Activated effector memory CD4-positive, alpha-beta T cell treated with Interleukin-2 at 50 U/mL for 16 hours (primary cell): ENCODE measurements around the gene MIA3.

Experiments
- DNase-seq: peaks from one replicate; pipeline ENCODE4 v3.0.0-alpha.2; 2020

The MIA3 gene

GRCh38 chr1:222680080-222680479, 62.2 kb downstream of the MIA3 start:
- DNase-seq: no peak

- no peak for DNase-seq
These were observed 73.1 kb downstream of the MIA3 start for GRCh38 chr1:222691016-222691415.

- no peak for DNase-seq
These were observed 77.0 kb downstream of the MIA3 start for GRCh38 chr1:222694927-222695326.

GRCh38 chr1:222696741-222697140, 78.8 kb downstream of the MIA3 start:
- DNase-seq: no peak

- no peak for DNase-seq
These were observed 79.3 kb downstream of the MIA3 start for GRCh38 chr1:222697203-222697602.

GRCh38 chr1:222697826-222698225, 79.9 kb downstream of the MIA3 start:
- DNase-seq: no peak

GRCh38 chr1:222702210-222702609, 84.3 kb downstream of the MIA3 start:
- no peak for DNase-seq

GRCh38 chr1:222704260-222704659, 86.4 kb downstream of the MIA3 start:
- DNase-seq: no peak

GRCh38 chr1:222706815-222707214, 88.9 kb downstream of the MIA3 start:
- no peak for DNase-seq

- no peak for DNase-seq
These were observed 91.8 kb downstream of the MIA3 start for GRCh38 chr1:222709700-222710153.

GRCh38 chr1:222711319-222712252, 93.7 kb downstream of the MIA3 start:
- DNase-seq: peak; percentile 55

GRCh38 chr1:222712253-222713090, 94.6 kb downstream of the MIA3 start, which contains the start of the genes AIDA and BROX:
TSS of gene AIDA (minus strand) at chr1:222712491. CDS start at chr1:222712317, 174 bp downstream.
TSS of gene BROX (plus strand) at chr1:222712564. CDS start at chr1:222715700, 3,136 bp downstream.
- DNase-seq: peak; percentile 93

GRCh38 chr1:222713091-222713961, 95.4 kb downstream of the MIA3 start:
- DNase-seq: peak; percentile 90

GRCh38 chr1:222716393-222716792, 98.5 kb downstream of the MIA3 start:
- no peak for DNase-seq
